ENCODE measurements around the gene RNF166.

DNA sequence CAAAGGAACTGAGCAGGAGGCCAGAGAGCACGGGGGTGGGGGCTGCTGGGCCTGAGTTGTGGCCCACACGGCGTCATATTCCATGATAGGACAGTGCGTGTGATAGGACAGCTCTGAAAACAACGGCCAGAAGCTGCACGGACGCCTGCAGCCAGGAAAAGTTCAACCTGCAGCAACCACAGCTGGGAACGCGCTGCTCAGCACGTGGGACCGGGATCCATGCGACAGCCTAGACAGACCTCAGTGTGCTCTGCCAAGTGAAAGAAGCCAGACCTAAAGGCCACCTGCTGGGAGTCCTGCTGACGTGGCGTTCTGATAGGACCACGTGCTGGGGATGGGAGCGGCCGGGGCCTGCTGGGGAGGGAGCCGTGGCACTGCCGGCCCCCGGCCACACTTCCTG, 21.7 kb upstream of the RNF166 start:
- TF ChIP-seq, protein P1, sequence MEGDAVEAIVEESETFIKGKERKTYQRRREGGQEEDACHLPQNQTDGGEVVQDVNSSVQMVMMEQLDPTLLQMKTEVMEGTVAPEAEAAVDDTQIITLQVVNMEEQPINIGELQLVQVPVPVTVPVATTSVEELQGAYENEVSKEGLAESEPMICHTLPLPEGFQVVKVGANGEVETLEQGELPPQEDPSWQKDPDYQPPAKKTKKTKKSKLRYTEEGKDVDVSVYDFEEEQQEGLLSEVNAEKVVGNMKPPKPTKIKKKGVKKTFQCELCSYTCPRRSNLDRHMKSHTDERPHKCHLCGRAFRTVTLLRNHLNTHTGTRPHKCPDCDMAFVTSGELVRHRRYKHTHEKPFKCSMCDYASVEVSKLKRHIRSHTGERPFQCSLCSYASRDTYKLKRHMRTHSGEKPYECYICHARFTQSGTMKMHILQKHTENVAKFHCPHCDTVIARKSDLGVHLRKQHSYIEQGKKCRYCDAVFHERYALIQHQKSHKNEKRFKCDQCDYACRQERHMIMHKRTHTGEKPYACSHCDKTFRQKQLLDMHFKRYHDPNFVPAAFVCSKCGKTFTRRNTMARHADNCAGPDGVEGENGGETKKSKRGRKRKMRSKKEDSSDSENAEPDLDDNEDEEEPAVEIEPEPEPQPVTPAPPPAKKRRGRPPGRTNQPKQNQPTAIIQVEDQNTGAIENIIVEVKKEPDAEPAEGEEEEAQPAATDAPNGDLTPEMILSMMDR (IDR thresholded peaks at IDR 0.05) = no peak
- no peak for TF ChIP-seq POLR2A (IDR thresholded peaks at IDR 0.05)
- TF ChIP-seq POLR2AphosphoS5 (IDR thresholded peaks at IDR 0.05) = no peak

All from prostate gland (tissue), 2 donors.